ENCODE data around the gene PLEKHA8. TPM values are rescaled to one million over a fixed set of nuclear protein-coding genes. Genes with fewer than 3 reads are reported as not detected.

The PLEKHA8 gene
- total RNA-seq, 1 donor = 13.8 TPM

GRCh38 chr7:30020535-30020934 is 7.7 kb upstream of the PLEKHA8 start:
- no peak for TF ChIP-seq CTCF (IDR thresholded peaks at IDR 0.05; ENCODE audit: extremely low read depth, low read depth, low read length)
- no peak overlapping the region for H2AFZ ChIP-seq (ENCODE audit: low read length)
- H3K9me3 ChIP-seq (ENCODE audit: low read depth, low read length) = no peaks in the 10 kb centered on the region
- DNase-seq (ENCODE audit: insufficient read length, low spot score, missing footprints) = no peak
- H3K27me3 ChIP-seq (ENCODE audit: insufficient read depth, low read length) = no peaks in the 10 kb centered on the region
- H3K36me3 ChIP-seq (ENCODE audit: insufficient read depth, low read length) = peaks cover 26% of the 10 kb centered on the region
- H3K4me2 ChIP-seq (ENCODE audit: insufficient read depth, low read length) = no peak overlapping the region
- peaks cover 11% of the 10 kb centered on the region for H4K20me1 ChIP-seq (ENCODE audit: insufficient read depth, low read length)
- H3K4me3 ChIP-seq (ENCODE audit: insufficient read depth, low read length) = no peak overlapping the region
- H3K4me1 ChIP-seq (ENCODE audit: insufficient read depth, low read length) = peaks cover 19% of the 10 kb centered on the region
- peaks cover 34% of the 10 kb centered on the region for H3K79me2 ChIP-seq (ENCODE audit: insufficient read depth, low read length)
- H3K27ac ChIP-seq (ENCODE audit: low read depth, low read length) = no peak overlapping the region

- no peak for TF ChIP-seq CTCF (IDR thresholded peaks at IDR 0.05; ENCODE audit: extremely low read depth, low read depth, low read length)
- Histone ChIP-seq H3K79me2 (ENCODE audit: insufficient read depth, low read length) (peaks cover 45% of the 10 kb centered on the region), H3K27me3 (ENCODE audit: insufficient read depth, low read length) (no peaks in the 10 kb centered on the region)
Observed at GRCh38 chr7:30022991-30023390, 5.2 kb upstream of the PLEKHA8 start.

GRCh38 chr7:30023524-30023923 is 4.7 kb upstream of the PLEKHA8 start:
- peaks cover 45% of the 10 kb centered on the region for H3K79me2 ChIP-seq (ENCODE audit: insufficient read depth, low read length)

More at GRCh38 chr7:30022991-30023390, 5.2 kb upstream of the PLEKHA8 start:
- Histone ChIP-seq H4K20me1 (ENCODE audit: insufficient read depth, low read length) (peaks cover 11% of the 10 kb centered on the region), H3K4me2 (ENCODE audit: insufficient read depth, low read length) (peak overlapping the region; percentile 24), H3K27ac (ENCODE audit: low read depth, low read length) (no peak overlapping the region), H3K4me1 (ENCODE audit: insufficient read depth, low read length) (peaks cover 28% of the 10 kb centered on the region), H3K9me3 (ENCODE audit: low read depth, low read length) (no peaks in the 10 kb centered on the region), H3K36me3 (ENCODE audit: insufficient read depth, low read length) (peaks cover 17% of the 10 kb centered on the region), H2AFZ (ENCODE audit: low read length) (no peak overlapping the region), H3K4me3 (ENCODE audit: insufficient read depth, low read length) (no peak overlapping the region)
- DNase-seq (ENCODE audit: insufficient read length, low spot score, missing footprints) = no peak

More at GRCh38 chr7:30023524-30023923, 4.7 kb upstream of the PLEKHA8 start:
- Histone ChIP-seq H3K4me3 (ENCODE audit: insufficient read depth, low read length) (no peak overlapping the region), H3K36me3 (ENCODE audit: insufficient read depth, low read length) (peaks cover 11% of the 10 kb centered on the region), H4K20me1 (ENCODE audit: insufficient read depth, low read length) (peaks cover 11% of the 10 kb centered on the region), H3K27ac (ENCODE audit: low read depth, low read length) (no peak overlapping the region), H3K4me2 (ENCODE audit: insufficient read depth, low read length) (peak overlapping the region; percentile 24), H2AFZ (ENCODE audit: low read length) (no peak overlapping the region), H3K4me1 (ENCODE audit: insufficient read depth, low read length) (peaks cover 28% of the 10 kb centered on the region), H3K9me3 (ENCODE audit: low read depth, low read length) (no peaks in the 10 kb centered on the region), H3K27me3 (ENCODE audit: insufficient read depth, low read length) (no peaks in the 10 kb centered on the region)
- DNase-seq (ENCODE audit: insufficient read length, low spot score, missing footprints) = no peak
- TF ChIP-seq CTCF (IDR thresholded peaks at IDR 0.05; ENCODE audit: extremely low read depth, low read depth, low read length) = no peak

Measured in osteoblast (primary cell).